ENCODE measurements around the gene RCAN1. TPM values are rescaled to one million over a fixed set of nuclear protein-coding genes. Genes with fewer than 3 reads are reported as not detected.
"Not testable (repeated sequence)": the region's sequence is repeated elsewhere in the genome, so short reads cannot be mapped to it uniquely, and the experiment has no call there.

RCAN1 gene
- polyA plus RNA-seq, 3 donors: 5.2 to 17.5 (median 15.1) TPM

GRCh38 chr21:34567604-34568155 lies 47.2 kb downstream of the RCAN1 start:
- Mint-ChIP-seq H3K4me1 (peaks cover 21% of the 10 kb centered on the region), H3K27me3 (ENCODE audit: low read depth in 3 of 3) (no peaks in the 10 kb centered on the region), H3K4me3 (no peak overlapping the region), H3K27ac (peak overlapping the region in 1 of 7 donors; percentile 77), H3K36me3 (peaks cover 26 to 31% of the 10 kb centered on the region in 2 donors), H3K9me3 (peaks cover 3 to 11% (median 9%) of the 10 kb centered on the region in 7 donors)
- no peak overlapping the region for H3K4me3 ChIP-seq (replicated peaks in 1 of 3; ENCODE audit: low read depth in 2 of 3, low read length in 3 of 3)
- no peak for DNase-seq
- no peak for TF ChIP-seq CTCF (IDR thresholded peaks at IDR 0.05)
- no peaks in the 10 kb centered on the region for H4K20me1 ChIP-seq (ENCODE audit: insufficient read depth, low read length)
- H3K4me1 ChIP-seq (ENCODE audit: control insufficient read depth in 1 of 2, insufficient read depth in 2 of 2, low read length in 2 of 2): peaks cover 9 to 12% of the 10 kb centered on the region in 2 donors
- WGBS (ENCODE audit: insufficient coverage): 95% methylated on average over 6 of the region's 10 CpGs
- H3K27me3 ChIP-seq (ENCODE audit: control insufficient read depth in 2 of 2, insufficient read depth in 2 of 2, low read length in 2 of 2): no peaks in the 10 kb centered on the region
- intact Hi-C loops (cut with micrococcal nuclease): loop anchor here in 1 of 2 donors (2.0 kb wide), 1 partner anchor 45 kb away; no protein-coding TSS in a partner anchor
- peaks cover 0 to 6% of the 10 kb centered on the region in 2 donors for H3K36me3 ChIP-seq (replicated peaks in 1 of 2; ENCODE audit: control insufficient read depth in 1 of 2, insufficient read depth in 2 of 2, low read length in 2 of 2)
- H3K4me2 ChIP-seq (replicated peaks; ENCODE audit: extremely low read depth, low read length, poor library complexity, severe bottlenecking): no peak overlapping the region
- no peaks in the 10 kb centered on the region for H3K9me3 ChIP-seq (replicated peaks in 1 of 2; ENCODE audit: control insufficient read depth in 1 of 2, insufficient read depth in 1 of 2, low read length in 2 of 2)
- H2AFZ ChIP-seq (ENCODE audit: insufficient read depth, low read depth, low read length, poor library complexity, severe bottlenecking): no peak overlapping the region
- peaks cover 5% of the 10 kb centered on the region for H3K79me2 ChIP-seq (ENCODE audit: insufficient read depth, low read length)
- H3K27ac ChIP-seq (ENCODE audit: low read depth in 1 of 2, low read length in 2 of 2): no peak overlapping the region
- H3K9ac ChIP-seq (ENCODE audit: insufficient read depth, low read length, poor library complexity, severe bottlenecking): no peak overlapping the region

GRCh38 chr21:34565238-34565637 lies 49.7 kb downstream of the RCAN1 start:
- Mint-ChIP-seq H3K4me3 (no peak overlapping the region), H3K27ac (peak overlapping the region in 3 of 7 donors; percentile 5 to 73 (median 16)), H3K9me3 (peaks cover 0 to 9% (median 6%) of the 10 kb centered on the region in 7 donors), H3K4me1 (peaks cover 15% of the 10 kb centered on the region), H3K36me3 (peaks cover 23 to 31% of the 10 kb centered on the region in 2 donors), H3K27me3 (ENCODE audit: low read depth in 3 of 3) (peaks cover 0 to 1% (median 1%) of the 10 kb centered on the region in 3 donors)
- Histone ChIP-seq H3K36me3 (replicated peaks in 1 of 2; ENCODE audit: control insufficient read depth in 1 of 2, insufficient read depth in 2 of 2, low read length in 2 of 2) (peaks cover 0 to 6% of the 10 kb centered on the region in 2 donors), H3K27me3 (ENCODE audit: control insufficient read depth in 2 of 2, insufficient read depth in 2 of 2, low read length in 2 of 2) (no peaks in the 10 kb centered on the region), H3K4me3 (replicated peaks in 1 of 3; ENCODE audit: low read depth in 2 of 3, low read length in 3 of 3) (no peak overlapping the region), H3K4me1 (ENCODE audit: control insufficient read depth in 1 of 2, insufficient read depth in 2 of 2, low read length in 2 of 2) (peaks cover 5 to 7% of the 10 kb centered on the region in 2 donors), H4K20me1 (ENCODE audit: insufficient read depth, low read length) (no peaks in the 10 kb centered on the region), H3K9ac (ENCODE audit: insufficient read depth, low read length, poor library complexity, severe bottlenecking) (no peak overlapping the region), H3K9me3 (replicated peaks in 1 of 2; ENCODE audit: control insufficient read depth in 1 of 2, insufficient read depth in 1 of 2, low read length in 2 of 2) (no peaks in the 10 kb centered on the region), H3K79me2 (ENCODE audit: insufficient read depth, low read length) (no peaks in the 10 kb centered on the region), H3K4me2 (replicated peaks; ENCODE audit: extremely low read depth, low read length, poor library complexity, severe bottlenecking) (no peak overlapping the region), H2AFZ (ENCODE audit: insufficient read depth, low read depth, low read length, poor library complexity, severe bottlenecking) (no peak overlapping the region), H3K27ac (ENCODE audit: low read depth in 1 of 2, low read length in 2 of 2) (no peak overlapping the region)
- intact Hi-C loops (cut with micrococcal nuclease): no loop called here
- 100% methylated on average over 1 of the region's 4 CpGs for WGBS (ENCODE audit: insufficient coverage)
- no peak for TF ChIP-seq CTCF (IDR thresholded peaks at IDR 0.05)
- no peak for DNase-seq

GRCh38 chr21:34563370-34563769 lies 51.5 kb downstream of the RCAN1 start:
- H3K79me2 ChIP-seq (ENCODE audit: insufficient read depth, low read length); H3K27me3 Mint-ChIP-seq (ENCODE audit: low read depth in 3 of 3); H3K9me3 ChIP-seq (replicated peaks in 1 of 2; ENCODE audit: control insufficient read depth in 1 of 2, insufficient read depth in 1 of 2, low read length in 2 of 2); H3K4me3 ChIP-seq (replicated peaks in 1 of 3; ENCODE audit: low read depth in 2 of 3, low read length in 3 of 3); H4K20me1 ChIP-seq (ENCODE audit: insufficient read depth, low read length); H3K27me3 ChIP-seq (ENCODE audit: control insufficient read depth in 2 of 2, insufficient read depth in 2 of 2, low read length in 2 of 2); H3K4me2 ChIP-seq (replicated peaks; ENCODE audit: extremely low read depth, low read length, poor library complexity, severe bottlenecking); H2AFZ ChIP-seq (ENCODE audit: insufficient read depth, low read depth, low read length, poor library complexity, severe bottlenecking); H3K4me3 Mint-ChIP-seq; H3K4me1 Mint-ChIP-seq; H3K27ac ChIP-seq (ENCODE audit: low read depth in 1 of 2, low read length in 2 of 2); H3K9me3 Mint-ChIP-seq; H3K4me1 ChIP-seq (ENCODE audit: control insufficient read depth in 1 of 2, insufficient read depth in 2 of 2, low read length in 2 of 2); H3K9ac ChIP-seq (ENCODE audit: insufficient read depth, low read length, poor library complexity, severe bottlenecking); DNase-seq; intact Hi-C loops (cut with micrococcal nuclease); H3K27ac Mint-ChIP-seq: not testable (repeated sequence)
- H3K36me3 ChIP-seq (replicated peaks in 1 of 2; ENCODE audit: control insufficient read depth in 1 of 2, insufficient read depth in 2 of 2, low read length in 2 of 2): peaks cover 0 to 11% of the 10 kb centered on the region in 2 donors
- 80% methylated on average over 1 of the region's 2 CpGs for WGBS (ENCODE audit: insufficient coverage)
- peaks cover 21% of the 10 kb centered on the region in 2 donors for H3K36me3 Mint-ChIP-seq
